ENCODE results near the gene ZMYM4. TPM values are rescaled to one million over a fixed set of nuclear protein-coding genes. Genes with fewer than 3 reads are reported as not detected.
A peak's percentile ranks its signal among the peaks of the same experiment; 100 is the strongest.

Gene ZMYM4
- total RNA-seq, 2 donors from 2014 or later, result 131 to 153 TPM

- no peak overlapping the region for H3K27ac Mint-ChIP-seq
- H3K36me3 Mint-ChIP-seq (ENCODE audit: low read depth), result no peaks in the 10 kb centered on the region
- no peak for TF ChIP-seq CTCF (conservative IDR thresholded peaks at IDR 0.05)
- Histone ChIP-seq H3K4me3 (ENCODE audit: low read length) (no peak overlapping the region), H3K9ac (ENCODE audit: extremely low read depth, low read length, poor library complexity, severe bottlenecking) (no peak overlapping the region), H3K9me3 (ENCODE audit: control insufficient read depth, low read length) (no peaks in the 10 kb centered on the region), H3K36me3 (ENCODE audit: control insufficient read depth, insufficient read depth, low read length) (no peaks in the 10 kb centered on the region), H3K27ac (ENCODE audit: low read depth, low read length) (no peak overlapping the region), H3K27me3 (ENCODE audit: control insufficient read depth, insufficient read depth, low read length, poor library complexity, severe bottlenecking) (no peaks in the 10 kb centered on the region), H3K4me1 (ENCODE audit: control insufficient read depth, insufficient read depth, low read length) (no peaks in the 10 kb centered on the region)
- peaks cover 12% of the 10 kb centered on the region for H3K4me1 Mint-ChIP-seq
- H3K9me3 Mint-ChIP-seq, result peaks cover 3% of the 10 kb centered on the region
- no peak for DNase-seq
- 86 to 97% methylated on average over 1 to 4 of the region's 5 CpGs for WGBS, 2 experiments (ENCODE audit: insufficient coverage in 1 of 2, insufficient read length in 1 of 2)
- no peaks in the 10 kb centered on the region for H3K27me3 Mint-ChIP-seq (ENCODE audit: insufficient read depth)
- H3K4me3 Mint-ChIP-seq, result no peak overlapping the region
Observed at GRCh38 chr1:35264035-35264434, 4.5 kb upstream of the ZMYM4 start.

GRCh38 chr1:35264871-35265270, 3.6 kb upstream of the ZMYM4 start:
- H3K36me3 ChIP-seq (ENCODE audit: control insufficient read depth, insufficient read depth, low read length), result no peaks in the 10 kb centered on the region
- no peak for TF ChIP-seq CTCF (conservative IDR thresholded peaks at IDR 0.05)
- no peaks in the 10 kb centered on the region for H3K27me3 ChIP-seq (ENCODE audit: control insufficient read depth, insufficient read depth, low read length, poor library complexity, severe bottlenecking)
- WGBS, 2 experiments (ENCODE audit: insufficient coverage in 1 of 2, insufficient read length in 1 of 2), result 88 to 90% methylated on average over 2 to 6 of the region's 6 CpGs
- no peaks in the 10 kb centered on the region for H3K9me3 ChIP-seq (ENCODE audit: control insufficient read depth, low read length)
- H3K9ac ChIP-seq (ENCODE audit: extremely low read depth, low read length, poor library complexity, severe bottlenecking), result no peak overlapping the region
- peak overlapping the region; percentile 8 for H3K27ac ChIP-seq (ENCODE audit: low read depth, low read length)
- H3K4me1 ChIP-seq (ENCODE audit: control insufficient read depth, insufficient read depth, low read length), result no peaks in the 10 kb centered on the region
- Mint-ChIP-seq H3K4me1 (peaks cover 12% of the 10 kb centered on the region), H3K27me3 (ENCODE audit: insufficient read depth) (no peaks in the 10 kb centered on the region), H3K27ac (no peak overlapping the region), H3K9me3 (peaks cover 3% of the 10 kb centered on the region), H3K36me3 (ENCODE audit: low read depth) (peaks cover 3% of the 10 kb centered on the region), H3K4me3 (no peak overlapping the region)
- no peak for DNase-seq
- no peak overlapping the region for H3K4me3 ChIP-seq (ENCODE audit: low read length)

- H3K27me3 Mint-ChIP-seq (ENCODE audit: insufficient read depth), result no peaks in the 10 kb centered on the region
- no peak for TF ChIP-seq CTCF (conservative IDR thresholded peaks at IDR 0.05)
- H3K36me3 Mint-ChIP-seq (ENCODE audit: low read depth), result peaks cover 15% of the 10 kb centered on the region
- H3K9me3 Mint-ChIP-seq, result peaks cover 3% of the 10 kb centered on the region
- no peak overlapping the region for H3K27ac ChIP-seq (ENCODE audit: low read depth, low read length)
- H3K4me3 Mint-ChIP-seq, result no peak overlapping the region
- H3K9me3 ChIP-seq (ENCODE audit: control insufficient read depth, low read length), result no peaks in the 10 kb centered on the region
- no peaks in the 10 kb centered on the region for H3K27me3 ChIP-seq (ENCODE audit: control insufficient read depth, insufficient read depth, low read length, poor library complexity, severe bottlenecking)
- no peak overlapping the region for H3K4me3 ChIP-seq (ENCODE audit: low read length)
- peaks cover 16% of the 10 kb centered on the region for H3K4me1 Mint-ChIP-seq
- H3K36me3 ChIP-seq (ENCODE audit: control insufficient read depth, insufficient read depth, low read length), result peaks cover 9% of the 10 kb centered on the region
- no peak for DNase-seq
- H3K27ac Mint-ChIP-seq, result no peak overlapping the region
- H3K9ac ChIP-seq (ENCODE audit: extremely low read depth, low read length, poor library complexity, severe bottlenecking), result no peak overlapping the region
- H3K4me1 ChIP-seq (ENCODE audit: control insufficient read depth, insufficient read depth, low read length), result no peaks in the 10 kb centered on the region
- WGBS, 2 experiments (ENCODE audit: insufficient coverage in 1 of 2, insufficient read length in 1 of 2), result 84 to 100% methylated on average over 1 of the region's 4 CpGs
Observed at GRCh38 chr1:35266306-35266705, 2.2 kb upstream of the ZMYM4 start.
